SU-DHL-6 (cell line): ENCODE data around the gene PPA2.

ENCODE experiments used
- H2AFZ ChIP-seq: fragments of 200-600 bp; sonication (generic); 2 replicates; pipeline ENCODE4 v1.6.1; 2014; ENCODE audit warnings: low read depth, mild to moderate bottlenecking, moderate library complexity, mixed read lengths, antibody characterized with exemption, low read length; ENCODE audit not compliant: severe bottlenecking
- H3F3A ChIP-seq: fragments of 200-600 bp; shearing (Covaris generic); 2 replicates; pipeline ENCODE4 v1.6.0; 2016; ENCODE audit warnings: antibody characterized with exemption, mild to moderate bottlenecking; ENCODE audit not compliant: insufficient read depth
- H3K27ac ChIP-seq: fragments of 200-600 bp; sonication (generic); 2 replicates; pipeline ENCODE4 v1.5.1; 2016; ENCODE audit warnings: low read depth, mild to moderate bottlenecking, low read length, moderate library complexity, mixed read lengths
- H3K27me3 ChIP-seq: fragments of 200-600 bp; sonication (generic), shearing (Covaris generic); 2 replicates; pipeline ENCODE4 v1.6.0; 2014; ENCODE audit warnings: mild to moderate bottlenecking, low read length
- H3K36me3 ChIP-seq: fragments of 200-600 bp; sonication (generic); 2 replicates; pipeline ENCODE4 v1.6.1; 2014; ENCODE audit warnings: mild to moderate bottlenecking, low read length, mixed read lengths
- H3K4me2 ChIP-seq: fragments of 300-600, 200-600 bp; shearing (Covaris generic), sonication (generic); 2 replicates; pipeline ENCODE4 v1.6.0; 2014; ENCODE audit warnings: low read length, low read depth, mild to moderate bottlenecking; ENCODE audit not compliant: poor library complexity, severe bottlenecking
- H3K4me3 ChIP-seq: fragments of 200-600 bp; sonication (generic); 2 replicates; pipeline ENCODE4 v1.5.1; 2014; ENCODE audit warnings: antibody characterized with exemption, low read length, mild to moderate bottlenecking, mixed read lengths; ENCODE audit not compliant: insufficient read depth, poor library complexity, severe bottlenecking
- H3K79me2 ChIP-seq: fragments of 200-600 bp; sonication (generic); 2 replicates; pipeline ENCODE4 v1.6.1; 2014; ENCODE audit warnings: mild to moderate bottlenecking, low read length, moderate library complexity; ENCODE audit not compliant: insufficient read depth
- H3K9ac ChIP-seq: fragments of 200-600 bp; sonication (generic); 2 replicates; pipeline ENCODE4 v1.7.0; 2014; ENCODE audit warnings: mild to moderate bottlenecking, low read length
- H3K9me2 ChIP-seq: fragments of 200-600 bp; sonication (generic); replicated peaks from 2 replicates; pipeline ENCODE4 v1.6.1; 2014; ENCODE audit warnings: low read length; ENCODE audit not compliant: insufficient read depth
- H3K9me3 ChIP-seq: fragments of 200-600 bp; sonication (generic); 2 replicates; pipeline ENCODE4 v1.6.1; 2014; ENCODE audit warnings: low read length, mixed read lengths; ENCODE audit not compliant: insufficient read depth
- H4K20me1 ChIP-seq: fragments of 200-600 bp; sonication (generic); 2 replicates; pipeline ENCODE4 v1.6.1; 2014; ENCODE audit warnings: low read depth, mild to moderate bottlenecking, antibody characterized with exemption, low read length, moderate library complexity, mixed read lengths
- CTCF ChIP-seq: fragments of 200-600 bp; sonication (generic); IDR thresholded peaks from one replicate; pipeline ENCODE4 v1.5.1; 2017; ENCODE audit warnings: antibody characterized with exemption, mild to moderate bottlenecking, low read length, moderate library complexity; ENCODE audit not compliant: insufficient read depth, poor library complexity, severe bottlenecking
- EZH2phosphoT487 ChIP-seq: fragments of 200-600 bp; sonication (generic), shearing (Covaris generic); conservative IDR thresholded peaks from 2 replicates; pipeline ENCODE4 v1.6.1; 2018; ENCODE audit warnings: mild to moderate bottlenecking, antibody characterized with exemption, low read length, moderate library complexity, mixed read lengths

PPA2 gene

GRCh38 chr4:105356194-105356593 lies 117.7 kb downstream of the PPA2 start:
- no peaks in the 10 kb centered on the region for H3K36me3 ChIP-seq
- no peaks in the 10 kb centered on the region for H4K20me1 ChIP-seq
- H3K79me2 ChIP-seq, result no peaks in the 10 kb centered on the region
- H3K27me3 ChIP-seq, result no peaks in the 10 kb centered on the region
- no peaks in the 10 kb centered on the region for H3F3A ChIP-seq
- no peak overlapping the region for H2AFZ ChIP-seq
- no peak for TF ChIP-seq CTCF
- no peak for TF ChIP-seq EZH2phosphoT487
- no peaks in the 10 kb centered on the region for H3K9me2 ChIP-seq
- H3K4me3 ChIP-seq, result no peak overlapping the region
- no peak overlapping the region for H3K9ac ChIP-seq
- H3K4me2 ChIP-seq, result no peak overlapping the region
- no peaks in the 10 kb centered on the region for H3K9me3 ChIP-seq
- H3K27ac ChIP-seq, result no peak overlapping the region

- TF ChIP-seq CTCF, result no peak
- no peaks in the 10 kb centered on the region for H3K36me3 ChIP-seq
- H4K20me1 ChIP-seq, result no peaks in the 10 kb centered on the region
- no peaks in the 10 kb centered on the region for H3F3A ChIP-seq
- no peaks in the 10 kb centered on the region for H3K9me3 ChIP-seq
- H3K9me2 ChIP-seq, result no peaks in the 10 kb centered on the region
- no peaks in the 10 kb centered on the region for H3K79me2 ChIP-seq
- H3K9ac ChIP-seq, result no peak overlapping the region
- H2AFZ ChIP-seq, result no peak overlapping the region
- no peak overlapping the region for H3K27ac ChIP-seq
- H3K4me3 ChIP-seq, result no peak overlapping the region
- no peaks in the 10 kb centered on the region for H3K27me3 ChIP-seq
- no peak overlapping the region for H3K4me2 ChIP-seq
Observed at GRCh38 chr4:105352826-105353225, 121.0 kb downstream of the PPA2 start.

DNA sequence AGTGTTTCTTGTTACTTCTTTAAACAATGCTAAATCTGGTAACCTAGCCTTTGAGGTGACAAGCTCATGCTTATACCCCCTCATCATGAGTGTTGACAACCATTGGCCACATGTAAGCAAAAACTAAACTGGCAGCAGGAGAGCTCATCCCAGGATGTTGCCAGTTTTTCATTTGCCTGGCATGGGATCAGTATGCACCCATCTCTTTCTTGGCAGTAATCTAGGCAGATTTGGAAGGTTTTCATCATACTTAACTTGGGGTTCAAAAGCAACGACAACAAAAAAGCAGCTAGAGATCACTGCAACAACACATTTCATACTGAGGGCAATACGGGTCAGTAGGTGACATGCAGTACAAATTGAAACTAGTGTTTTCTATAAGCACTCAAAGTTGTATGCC lies 122.0 kb downstream of the PPA2 start:
- H3K9me2 ChIP-seq, result no peaks in the 10 kb centered on the region
- H3K79me2 ChIP-seq, result no peaks in the 10 kb centered on the region
- no peak for TF ChIP-seq CTCF
- no peaks in the 10 kb centered on the region for H3K27me3 ChIP-seq
- H4K20me1 ChIP-seq, result no peaks in the 10 kb centered on the region
- no peak overlapping the region for H2AFZ ChIP-seq
- H3K9ac ChIP-seq, result no peak overlapping the region
- H3K4me2 ChIP-seq, result no peak overlapping the region
- no peak overlapping the region for H3K27ac ChIP-seq
- H3F3A ChIP-seq, result no peaks in the 10 kb centered on the region
- H3K9me3 ChIP-seq, result no peaks in the 10 kb centered on the region
- no peak overlapping the region for H3K4me3 ChIP-seq
- H3K36me3 ChIP-seq, result no peaks in the 10 kb centered on the region

GRCh38 chr4:105350859-105351490 lies 122.9 kb downstream of the PPA2 start:
- Histone ChIP-seq H3K27me3 (no peaks in the 10 kb centered on the region), H2AFZ (no peak overlapping the region), H3F3A (no peaks in the 10 kb centered on the region), H3K9ac (no peak overlapping the region), H3K4me2 (no peak overlapping the region), H3K9me3 (no peaks in the 10 kb centered on the region), H3K9me2 (no peaks in the 10 kb centered on the region), H3K36me3 (no peaks in the 10 kb centered on the region), H4K20me1 (no peaks in the 10 kb centered on the region), H3K27ac (no peak overlapping the region), H3K79me2 (no peaks in the 10 kb centered on the region), H3K4me3 (no peak overlapping the region)
- TF ChIP-seq CTCF, result no peak
